ENCODE measurements around the gene NPEPL1.

NPEPL1 gene

DNA sequence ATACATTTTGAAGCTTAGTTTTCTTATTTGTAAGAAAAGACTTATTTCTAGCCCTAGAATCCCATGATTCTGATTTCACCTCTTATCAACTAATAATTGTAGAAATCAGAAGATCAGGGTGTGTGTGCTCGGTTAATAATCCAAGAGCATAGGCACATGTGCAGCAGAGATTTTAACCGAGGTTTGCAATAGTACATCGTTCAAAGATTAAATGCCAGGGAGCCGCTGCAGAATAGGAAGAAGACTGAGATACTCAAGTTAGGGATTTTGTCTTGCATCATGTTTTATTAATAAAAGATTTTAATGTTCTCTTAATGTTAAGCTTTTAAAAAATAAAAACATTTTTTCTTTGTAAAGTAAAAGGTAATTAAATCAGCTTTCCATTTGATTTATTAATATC, 34.6 kb upstream of the NPEPL1 start:
- no peak for DNase-seq

DNA sequence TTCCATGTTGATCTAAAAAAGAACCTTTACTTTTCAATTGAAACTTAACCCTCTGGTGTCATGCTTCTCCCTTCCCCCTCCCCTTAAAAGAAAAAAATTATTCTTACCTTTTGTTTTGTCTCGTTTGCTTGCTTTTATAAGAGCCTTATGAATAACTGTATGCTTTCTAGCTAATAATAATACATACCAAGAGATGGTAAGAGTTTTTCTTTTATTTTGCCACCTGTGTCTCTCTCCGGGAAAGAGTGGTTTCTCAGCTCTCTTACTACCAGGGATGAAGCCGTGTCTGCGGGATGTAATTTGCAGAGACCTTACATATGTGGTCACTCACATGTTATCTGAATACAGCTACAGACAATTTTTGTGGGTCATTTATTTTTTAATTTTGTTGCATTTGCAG, 33.8 kb upstream of the NPEPL1 start:
- no peak for DNase-seq

DNA sequence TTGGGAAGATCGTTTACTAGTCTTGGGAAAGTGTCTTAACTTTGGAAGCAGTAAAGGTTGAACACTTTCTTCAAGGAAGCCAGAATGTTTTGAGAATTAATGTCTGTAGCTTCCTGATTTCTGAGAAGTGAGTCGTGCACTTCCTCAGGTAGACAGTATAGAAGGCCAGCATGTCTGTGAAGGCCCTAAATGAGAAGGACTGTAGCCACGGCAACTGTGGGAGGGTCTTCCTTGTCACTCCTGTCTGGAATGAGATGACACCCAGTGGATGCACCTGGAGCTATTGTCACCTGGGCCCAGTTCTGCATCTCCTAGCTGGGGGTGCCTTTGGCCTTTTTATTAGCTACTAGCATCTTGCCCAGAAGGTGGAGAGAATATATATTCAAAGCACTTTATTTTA, 32.8 kb upstream of the NPEPL1 start:
- DNase-seq: no peak

DNA sequence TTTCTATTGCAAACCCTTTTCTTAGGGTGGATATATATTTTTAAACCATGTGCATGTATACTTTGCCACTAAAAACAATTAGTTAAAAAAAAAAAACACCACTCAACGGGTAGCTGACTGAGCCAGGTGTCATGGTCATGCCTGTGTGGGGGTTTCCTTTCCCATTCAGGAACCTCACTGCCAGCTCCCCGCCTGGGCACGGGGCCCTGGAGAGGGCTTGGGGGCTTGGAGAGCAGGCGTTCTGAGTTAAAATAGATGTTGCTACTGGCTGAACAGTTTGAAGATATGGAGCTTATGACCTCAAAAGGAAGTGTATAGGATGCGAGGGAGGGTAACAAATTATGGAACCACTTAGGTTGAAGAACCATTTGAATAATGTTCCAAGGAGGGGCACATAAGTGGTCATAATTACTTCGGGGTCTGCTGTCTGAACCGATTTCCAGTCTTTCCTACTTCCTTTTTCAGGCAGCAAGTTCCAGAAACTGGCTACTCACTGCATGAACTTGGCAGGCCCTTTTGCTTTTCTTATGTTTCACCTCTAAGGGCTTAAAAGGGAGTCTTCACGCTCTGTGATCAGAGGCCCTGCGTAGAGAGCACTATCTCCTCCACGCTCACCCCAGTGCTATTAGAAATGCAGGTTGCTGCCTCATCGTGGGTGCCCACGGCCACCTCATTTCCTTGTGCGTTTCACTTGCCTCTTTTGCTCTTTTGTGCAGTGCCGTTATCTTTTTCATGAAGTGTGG, 31.6 kb upstream of the NPEPL1 start:
- peak; percentile 31 for DNase-seq

DNA sequence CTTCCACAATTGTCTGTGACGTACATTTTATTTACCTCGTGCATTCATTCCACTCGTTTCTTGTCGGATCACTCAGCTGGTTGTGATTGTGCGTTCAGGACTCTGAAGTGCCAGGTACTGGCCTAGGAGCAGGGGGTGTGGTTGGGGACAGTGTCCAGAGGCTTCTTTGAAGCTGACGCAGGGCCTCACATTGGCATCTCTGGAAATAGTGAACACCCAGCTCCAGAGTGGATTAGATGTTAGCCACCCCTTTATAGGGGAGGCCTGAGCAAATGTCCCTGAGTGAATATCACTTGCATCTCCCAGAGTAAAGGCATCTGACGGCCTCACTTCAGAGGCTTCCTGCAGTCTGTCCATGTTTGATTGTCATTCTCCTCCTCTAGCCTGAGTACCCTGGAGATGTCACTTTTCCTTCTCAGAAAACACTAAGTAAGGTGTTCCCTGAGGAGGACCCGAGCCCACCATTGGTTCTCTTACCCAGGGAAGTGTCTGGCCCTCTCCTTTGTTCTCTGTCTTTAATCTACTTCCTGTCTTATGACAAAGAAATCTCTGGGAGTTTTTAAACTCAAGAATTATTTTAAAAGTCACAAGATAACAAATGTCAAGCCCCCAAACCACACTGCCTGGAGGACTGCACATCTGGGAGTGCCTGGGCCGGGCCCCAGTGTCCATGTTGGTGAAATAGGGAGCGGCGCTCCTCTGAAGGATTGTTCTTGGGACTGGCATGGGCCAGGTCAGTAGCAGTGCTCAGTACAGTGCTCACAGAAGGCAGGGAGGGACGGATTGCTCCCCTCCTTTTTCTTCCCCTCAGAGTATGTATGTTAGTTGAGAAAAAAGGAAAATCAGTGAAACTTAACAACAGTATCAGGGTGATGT, 30.8 kb upstream of the NPEPL1 start:
- no peak for DNase-seq

DNA sequence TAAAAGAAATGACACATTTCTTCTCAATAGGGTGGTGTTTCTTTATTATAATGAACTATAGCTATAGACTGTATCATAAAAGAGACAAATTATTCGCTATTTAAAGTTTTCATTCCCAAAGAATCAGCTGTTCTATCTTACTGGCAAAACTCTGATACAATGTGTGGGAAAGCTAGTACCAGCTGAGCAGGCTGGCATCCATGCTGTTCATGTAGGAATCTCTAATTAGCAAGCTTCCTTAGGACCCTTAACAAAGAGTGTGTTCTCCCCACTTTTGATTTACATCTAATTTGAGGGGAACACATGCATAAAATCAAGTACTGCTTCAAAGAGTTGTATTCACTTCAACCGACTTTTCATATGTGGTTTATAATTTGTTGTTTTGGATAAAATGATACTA, 28.3 kb upstream of the NPEPL1 start:
- DNase-seq: no peak

DNA sequence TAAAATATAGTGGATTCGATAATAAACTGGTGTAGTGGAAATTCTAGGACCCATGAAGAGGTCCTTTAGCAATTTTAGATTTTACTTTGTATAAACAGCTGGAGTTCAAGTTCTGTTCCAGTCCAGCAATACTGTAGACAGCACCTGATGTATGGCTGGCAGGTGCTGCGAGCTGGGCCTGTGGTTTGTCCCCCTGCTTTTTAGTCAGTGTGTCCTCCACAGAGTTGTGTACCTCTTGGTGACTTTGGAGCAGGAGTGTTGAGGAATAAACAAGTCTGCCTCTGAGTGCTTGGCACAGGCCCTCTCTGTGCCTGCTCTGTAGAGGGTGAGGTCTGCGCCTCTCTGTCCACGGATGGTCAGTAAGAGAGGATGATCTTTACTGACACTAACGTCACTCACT, 27.7 kb upstream of the NPEPL1 start:
- no peak for DNase-seq

DNA sequence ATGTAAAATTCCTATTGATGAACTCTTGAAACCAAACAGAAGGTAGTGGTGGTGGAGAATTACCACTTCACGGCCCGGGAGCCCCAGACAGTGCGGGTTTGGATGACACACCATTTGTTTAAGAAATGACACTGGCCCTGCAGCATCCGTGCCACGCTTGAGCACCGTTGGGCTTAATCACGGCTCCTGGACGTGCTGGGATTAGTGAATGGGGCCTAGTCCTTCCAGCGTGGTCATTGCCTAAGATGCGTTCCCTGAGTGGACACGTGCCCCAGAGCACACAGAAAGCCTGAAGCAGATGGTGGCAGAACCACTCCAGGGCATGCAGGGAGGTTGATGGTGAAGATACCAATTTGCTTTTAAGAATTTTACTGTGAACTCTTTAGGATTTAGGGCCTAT, 27.0 kb upstream of the NPEPL1 start:
- no peak for DNase-seq

DNA sequence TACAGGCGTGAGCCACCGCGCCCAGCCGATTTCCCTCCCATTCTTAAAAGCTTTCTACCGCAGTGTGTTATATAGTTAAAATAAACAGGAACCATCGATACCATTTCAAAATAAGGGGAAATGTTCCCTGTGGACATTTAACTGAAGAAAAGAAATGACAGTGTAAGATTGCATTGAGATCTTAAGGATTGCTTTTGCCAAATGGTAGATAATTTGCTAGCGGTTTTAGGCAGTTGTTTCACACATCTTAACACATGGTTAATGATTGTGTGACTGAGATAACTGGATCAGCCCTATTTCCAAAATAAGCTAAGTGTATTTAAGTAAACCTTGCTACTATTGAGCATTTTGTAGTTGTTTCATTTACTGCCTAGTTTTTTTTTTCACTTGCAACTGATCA, 25.9 kb upstream of the NPEPL1 start:
- no peak for DNase-seq

DNA sequence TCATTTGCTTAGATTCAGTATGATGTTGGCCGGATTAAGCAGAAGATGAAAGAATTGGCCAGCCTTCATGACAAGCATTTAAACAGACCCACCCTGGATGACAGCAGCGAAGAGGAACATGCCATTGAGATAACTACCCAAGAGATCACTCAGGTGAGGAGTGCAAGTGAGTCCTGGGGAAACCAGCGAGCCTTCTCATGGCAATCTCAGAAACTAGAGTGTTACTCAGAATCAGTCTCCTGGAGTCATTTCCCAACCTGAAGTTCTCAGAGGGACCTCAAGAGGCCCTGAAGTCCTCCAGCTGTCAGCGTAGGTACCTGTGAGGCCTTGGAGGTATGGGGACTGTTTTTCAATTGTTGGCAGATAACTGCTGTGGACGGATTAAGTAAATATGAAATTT, 24.6 kb upstream of the NPEPL1 start:
- DNase-seq: no peak

DNA sequence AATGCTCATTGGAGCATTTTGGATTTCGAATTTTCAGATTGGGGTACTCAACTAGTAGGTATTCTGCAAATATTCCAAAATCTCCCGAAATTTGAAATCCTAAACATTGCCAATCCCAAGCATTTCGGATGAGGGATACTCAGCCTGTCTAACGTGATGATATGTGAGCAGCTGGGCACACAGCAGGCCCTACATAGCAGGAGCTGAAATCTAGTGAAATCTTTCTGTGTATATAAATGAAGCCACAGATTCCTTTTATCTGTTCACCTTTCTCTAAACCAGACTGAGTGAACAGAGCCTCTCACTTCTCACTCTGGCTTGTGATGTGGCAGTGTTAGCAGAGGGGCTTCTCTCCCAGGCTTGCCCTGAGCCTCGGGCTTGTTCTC, 23.7 kb upstream of the NPEPL1 start:
- DNase-seq: no peak

DNA sequence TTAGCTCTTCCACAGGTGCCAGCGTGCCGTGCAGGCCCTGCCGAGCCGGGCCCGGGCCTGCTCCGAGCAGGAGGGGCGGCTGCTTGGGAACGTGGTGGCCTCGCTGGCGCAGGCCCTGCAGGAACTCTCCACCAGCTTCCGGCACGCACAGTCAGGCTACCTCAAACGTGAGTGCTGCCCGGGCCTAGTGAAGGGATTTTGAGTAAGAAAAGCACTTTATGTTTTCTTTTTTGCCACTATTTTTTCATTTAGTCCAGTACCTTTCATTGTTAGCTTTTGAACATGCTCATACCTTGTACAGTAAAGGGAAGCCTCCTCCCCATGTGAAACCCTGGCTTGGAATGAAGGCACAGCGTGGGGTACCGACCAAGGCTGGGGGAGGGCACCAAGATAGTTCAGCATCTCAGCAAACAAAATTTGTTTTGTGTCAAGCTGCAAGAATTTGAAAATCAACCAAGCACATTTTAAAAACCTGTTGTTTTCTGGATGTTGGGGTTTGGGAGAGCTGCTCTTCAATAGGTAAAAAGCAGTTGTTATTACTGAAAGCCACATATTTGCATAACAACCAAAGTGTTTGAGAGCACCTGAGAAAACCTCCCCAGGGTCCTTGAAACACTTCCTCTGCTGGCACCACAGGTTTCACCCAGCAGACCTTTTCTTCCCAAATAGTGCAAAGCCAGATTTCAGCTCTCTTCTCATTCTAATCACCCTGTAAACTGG, 23.2 kb upstream of the NPEPL1 start:
- DNase-seq: no peak

DNA sequence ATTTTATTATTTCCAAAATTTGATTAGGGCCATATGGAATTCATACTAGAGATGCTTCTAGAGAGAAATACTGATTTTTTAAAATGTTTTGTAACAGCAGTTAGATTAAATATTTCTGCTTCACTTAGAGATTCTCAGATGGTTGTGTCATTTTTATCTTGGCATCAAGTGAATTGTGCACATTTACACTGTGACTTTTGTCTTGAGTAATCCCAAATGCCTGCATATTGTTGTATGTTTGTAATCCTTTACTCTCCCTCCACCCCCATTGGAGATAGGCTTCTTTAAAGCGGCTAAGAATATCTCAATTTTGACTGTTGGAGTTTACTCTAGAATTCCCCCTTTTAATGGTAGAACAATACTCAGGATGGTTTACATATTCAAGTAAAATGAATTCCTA, 22.5 kb upstream of the NPEPL1 start:
- no peak for DNase-seq

DNA sequence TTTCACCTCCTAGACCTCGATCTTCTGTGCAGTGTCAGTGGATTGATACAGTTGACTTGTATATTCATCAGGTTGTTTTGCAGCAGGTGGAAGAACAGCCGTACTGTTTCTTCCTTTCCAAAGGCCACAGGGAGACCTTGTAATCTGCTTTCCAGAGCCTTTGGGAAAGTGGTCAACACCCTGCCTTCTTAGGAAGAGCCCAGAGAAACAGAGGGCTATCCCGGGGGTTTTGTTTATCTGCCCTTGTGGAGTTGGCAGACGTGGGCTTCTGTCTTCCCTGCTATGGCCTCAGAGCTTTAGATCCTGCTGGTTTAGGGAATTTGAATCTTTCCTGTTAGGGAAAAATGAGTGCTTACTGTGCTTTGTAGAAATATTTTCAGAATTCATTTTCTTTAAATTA, 21.9 kb upstream of the NPEPL1 start:
- no peak for DNase-seq

DNA sequence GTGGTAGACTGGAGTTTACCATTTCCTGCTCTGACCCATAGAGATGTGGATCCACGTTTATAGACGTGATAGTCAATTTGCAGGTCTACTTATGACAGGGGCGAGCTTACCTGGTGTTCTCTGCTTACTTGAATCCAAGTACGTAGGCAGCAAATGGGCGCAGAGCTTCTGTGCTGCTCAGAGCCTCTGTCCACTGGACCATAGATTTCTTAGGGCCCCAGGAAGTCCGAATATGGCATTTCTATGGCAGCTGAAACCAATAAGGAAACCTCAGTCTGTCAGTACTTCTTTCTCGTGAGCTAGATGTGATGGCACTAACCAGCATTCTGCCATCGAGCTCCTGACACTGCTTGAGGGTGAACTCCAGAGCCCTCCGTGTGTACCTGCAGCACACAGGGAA, 19.5 kb upstream of the NPEPL1 start:
- DNase-seq: no peak

DNA sequence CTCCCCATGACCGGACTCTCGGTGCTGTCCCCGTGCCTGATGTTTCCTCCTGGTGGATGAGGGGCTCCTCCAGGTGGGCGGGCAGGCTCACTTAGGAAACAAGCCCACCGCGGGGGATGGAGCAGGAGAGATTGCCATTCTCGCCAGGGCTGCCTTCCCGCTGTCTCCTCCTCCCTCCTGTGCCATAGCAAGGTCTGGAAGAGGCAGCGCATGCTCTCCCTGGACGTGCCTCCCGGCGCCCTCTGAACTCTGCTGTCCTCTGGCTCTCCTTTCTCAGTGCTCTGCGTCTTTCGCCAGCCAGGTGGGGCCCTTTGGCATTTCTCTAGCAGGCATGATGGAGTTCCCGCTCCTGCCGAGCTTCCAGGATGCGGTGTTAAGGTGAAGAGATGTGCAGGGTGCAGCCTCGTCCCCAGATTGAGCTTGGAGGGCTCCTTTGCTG, 17.4 kb upstream of the NPEPL1 start:
- no peak for DNase-seq

DNA sequence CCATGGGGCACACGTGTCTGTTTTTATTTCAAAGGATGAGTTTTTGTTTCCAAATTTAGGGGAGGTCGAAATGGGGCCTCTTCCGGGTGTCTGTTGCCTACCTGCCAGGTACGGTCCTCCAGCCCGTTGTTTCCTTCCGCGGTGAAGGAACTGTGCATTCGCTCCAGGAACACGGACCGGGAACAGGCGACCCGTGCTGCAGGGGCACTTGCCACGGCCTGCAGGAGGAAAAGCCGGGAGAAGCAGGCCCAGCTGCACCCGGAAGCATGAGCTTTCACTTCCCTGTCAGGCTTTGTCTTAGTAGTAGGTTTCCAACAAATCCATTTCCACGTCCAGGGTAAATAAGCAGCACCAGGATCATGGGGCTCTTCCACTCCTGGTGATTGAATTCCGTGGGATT, 17.0 kb upstream of the NPEPL1 start:
- DNase-seq: no peak

DNA sequence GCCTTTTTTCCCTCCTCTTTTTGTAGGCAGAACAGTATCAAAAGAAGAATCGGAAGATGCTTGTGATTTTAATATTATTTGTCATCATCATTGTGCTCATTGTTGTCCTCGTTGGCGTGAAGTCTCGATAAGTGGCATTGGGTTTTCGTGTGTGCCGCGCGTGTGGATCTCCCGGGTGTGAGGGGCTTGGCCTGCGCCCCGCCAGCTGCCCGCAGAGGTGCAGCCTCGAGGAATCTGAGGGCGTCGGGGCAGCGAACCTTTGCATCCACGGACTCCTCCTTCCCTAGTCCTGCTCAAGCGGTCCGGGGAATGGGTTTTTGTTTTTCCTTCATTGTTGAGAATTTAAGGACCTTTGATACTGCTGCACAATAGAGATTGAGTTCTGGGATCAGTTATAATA, 16.4 kb upstream of the NPEPL1 start:
- DNase-seq: no peak

DNA sequence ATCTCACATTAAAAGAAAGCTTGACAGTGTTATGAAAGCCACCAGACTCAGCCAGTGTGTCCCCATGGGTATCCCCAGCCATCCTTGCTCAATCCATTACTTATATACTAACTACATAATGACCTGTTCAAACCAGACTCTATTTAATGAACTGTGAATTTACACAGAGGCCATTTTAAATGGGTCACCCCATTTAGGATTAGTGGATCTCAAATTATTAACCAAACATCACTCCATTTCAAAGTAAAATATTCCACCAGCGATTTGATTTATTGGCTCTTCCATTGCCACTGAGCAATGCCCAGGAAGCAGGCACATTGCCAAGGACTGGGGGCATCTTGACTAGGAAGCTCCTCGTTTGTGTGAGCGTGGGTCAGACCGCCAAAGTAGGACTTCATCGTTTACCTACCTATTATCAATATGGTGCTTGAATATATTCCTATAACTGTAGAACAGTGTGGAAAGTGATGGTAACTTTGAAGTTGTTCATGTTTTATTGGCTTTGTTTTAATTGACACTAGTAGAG, 15.5 kb upstream of the NPEPL1 start:
- no peak for DNase-seq

DNA sequence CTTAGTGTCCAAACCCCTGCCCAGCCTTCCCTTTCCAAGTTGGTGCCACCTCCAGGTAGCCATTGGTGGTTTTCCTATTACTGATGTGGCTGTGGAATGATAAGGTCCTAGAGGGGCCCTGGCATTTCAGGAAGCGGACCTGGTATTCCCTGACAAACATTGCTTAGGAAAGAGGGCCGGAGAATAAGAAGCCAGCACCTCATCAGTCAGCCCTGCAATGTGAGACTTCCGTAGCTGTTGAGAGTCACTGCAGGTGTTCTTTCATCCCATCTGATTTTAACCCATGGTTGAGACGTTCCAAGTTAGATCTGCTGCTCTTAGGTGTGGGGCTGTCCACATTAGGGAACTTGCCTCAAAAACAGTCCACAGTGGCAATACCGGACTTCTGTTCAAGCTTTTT, 14.8 kb upstream of the NPEPL1 start:
- no peak for DNase-seq

DNA sequence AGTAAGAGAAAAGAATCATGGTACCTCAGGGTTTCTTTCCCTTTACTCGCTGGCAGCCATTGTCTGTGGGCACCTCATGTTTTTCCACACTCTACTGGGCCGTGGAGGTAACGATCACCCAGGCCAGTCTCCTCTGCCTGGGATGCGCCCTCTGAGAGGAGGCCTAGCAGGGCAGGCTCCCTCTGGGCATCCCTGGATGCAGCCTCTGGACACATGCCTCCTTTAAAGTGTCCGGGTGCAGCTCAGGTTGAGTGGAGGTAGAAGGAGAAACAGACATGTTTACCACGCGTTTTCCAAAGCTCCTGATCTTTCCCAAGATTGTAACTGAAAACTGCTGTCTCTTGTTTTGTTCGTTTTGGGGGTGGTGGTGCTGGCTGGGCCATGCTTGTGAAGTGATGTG, 13.8 kb upstream of the NPEPL1 start:
- no peak for DNase-seq

DNA sequence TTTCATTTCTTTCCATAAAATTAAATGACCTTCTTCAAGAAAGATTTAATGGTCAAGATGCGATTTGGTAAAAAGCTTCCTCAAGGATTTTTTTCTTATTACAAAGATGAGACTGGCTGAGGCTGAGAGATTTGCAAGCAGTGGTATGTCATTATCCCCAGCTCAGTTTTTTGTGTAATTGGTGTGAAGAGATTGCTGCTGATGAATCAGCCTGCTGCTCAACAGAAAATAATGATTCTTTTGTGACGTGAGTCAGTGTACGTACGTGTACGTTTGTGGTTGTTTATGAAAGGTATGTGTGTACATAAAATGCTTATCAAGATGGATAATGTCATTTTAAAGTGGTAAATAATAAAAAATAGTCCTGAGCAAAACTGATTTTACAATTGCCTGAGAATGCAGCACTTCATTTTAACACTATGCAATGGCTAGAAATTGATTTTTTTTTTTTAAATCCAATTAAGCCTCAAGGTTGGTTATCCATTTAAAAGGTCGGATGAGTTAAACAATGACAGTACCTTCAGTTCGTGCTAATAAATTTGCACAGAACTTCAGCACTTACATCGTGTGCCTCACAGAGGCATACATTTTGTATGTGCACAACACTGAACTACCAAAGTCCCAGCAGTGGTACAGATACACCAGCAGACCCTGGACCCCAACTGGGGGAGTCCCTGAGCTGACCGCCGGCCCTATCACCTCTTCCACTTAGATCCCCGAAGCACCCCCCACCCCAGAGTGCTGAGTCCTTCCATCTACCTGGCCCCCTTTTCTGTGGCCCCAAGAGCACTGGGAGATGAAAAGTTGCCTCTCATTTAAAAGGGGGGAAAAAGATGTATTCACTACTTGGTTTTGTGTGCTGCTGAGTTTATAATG, 9.7 kb upstream of the NPEPL1 start:
- DNase-seq: no peak

DNA sequence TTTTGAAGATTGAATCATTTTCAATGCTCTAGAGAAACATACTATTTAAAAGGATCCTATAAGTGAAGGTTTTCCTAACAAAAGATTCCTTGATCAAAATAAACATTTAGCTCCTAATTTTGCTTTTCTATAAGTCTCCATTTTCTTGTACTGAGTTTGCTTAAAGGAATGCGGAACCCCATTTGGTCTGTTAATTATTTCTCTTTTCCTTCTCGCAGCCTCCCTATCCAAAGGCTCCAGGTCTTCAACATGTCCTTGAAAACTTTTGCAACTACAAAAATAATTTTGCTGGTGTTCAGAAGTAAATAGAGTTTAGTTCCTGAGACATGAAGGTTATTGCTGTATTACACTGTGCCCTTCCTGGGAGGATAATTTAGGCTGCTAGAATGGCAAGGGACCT, 8.3 kb upstream of the NPEPL1 start:
- no peak for DNase-seq
